GM12872 (cell line): ENCODE results near the gene PCDHGB6.

Experiments
- CTCF ChIP-seq: IDR thresholded peaks from 3 replicates; pipeline ENCODE4 v1.5.1; 2011; ENCODE audit warnings: low read depth, mild to moderate bottlenecking, low read length, moderate library complexity; ENCODE audit not compliant: insufficient read depth

PCDHGB6 gene

GRCh38 chr5:141422742-141423291 lies 15.0 kb downstream of the PCDHGB6 start:
- no peak for TF ChIP-seq CTCF

GRCh38 chr5:141427783-141428426 lies 20.1 kb downstream of the PCDHGB6 start:
- no peak for TF ChIP-seq CTCF

GRCh38 chr5:141430332-141431113 lies 22.7 kb downstream of the PCDHGB6 start, which contains the start of gene PCDHGA12:
Gene PCDHGA12, plus strand, starts transcription at chr5:141430507. Its CDS starts 253 bp downstream, at chr5:141430760.
- TF ChIP-seq CTCF = peak; percentile 75

GRCh38 chr5:141431286-141431685 lies 23.5 kb downstream of the PCDHGB6 start:
- TF ChIP-seq CTCF = no peak

GRCh38 chr5:141434006-141434405 lies 26.2 kb downstream of the PCDHGB6 start:
- no peak for TF ChIP-seq CTCF

GRCh38 chr5:141437221-141437620 lies 29.4 kb downstream of the PCDHGB6 start:
- no peak for TF ChIP-seq CTCF

GRCh38 chr5:141439411-141440141 lies 31.8 kb downstream of the PCDHGB6 start:
- no peak for TF ChIP-seq CTCF
